SU-DHL-6 (cell line): Measurements from ENCODE around the gene GDA.

ENCODE experiments used
- EZH2phosphoT487 ChIP-seq: fragments of 200-600 bp; sonication (generic), shearing (Covaris generic); conservative IDR thresholded peaks from 2 replicates; pipeline ENCODE4 v1.6.1; 2018; ENCODE audit warnings: mild to moderate bottlenecking, antibody characterized with exemption, low read length, moderate library complexity, mixed read lengths
- TF ChIP-seq, protein P1 (sequence below): fragments of 200-600 bp; sonication (generic); IDR thresholded peaks from one replicate; pipeline ENCODE4 v1.5.1; 2017; ENCODE audit warnings: antibody characterized with exemption, mild to moderate bottlenecking, low read length, moderate library complexity; ENCODE audit not compliant: insufficient read depth, poor library complexity, severe bottlenecking

DNA sequence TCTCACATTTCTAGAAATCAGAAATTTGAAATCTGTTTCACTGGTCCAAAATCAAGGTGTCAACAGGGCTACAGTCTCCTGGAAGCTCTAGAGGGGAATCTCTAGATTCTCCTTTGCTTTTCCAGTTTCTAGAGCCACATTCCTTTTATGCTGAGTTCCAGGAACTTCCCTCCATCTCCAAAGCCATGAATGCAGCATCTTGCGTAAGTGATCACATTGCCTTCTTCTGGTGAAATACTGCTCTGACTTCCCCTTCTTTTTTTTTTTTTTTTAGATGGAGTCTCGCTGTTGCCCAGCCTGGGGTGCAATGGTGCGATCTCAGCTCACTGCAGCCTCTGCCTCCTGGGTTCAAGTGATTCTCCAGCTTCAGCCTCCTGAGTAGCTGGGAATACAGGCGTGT is 23.8 kb downstream of the GDA start:
- TF ChIP-seq, protein P1, sequence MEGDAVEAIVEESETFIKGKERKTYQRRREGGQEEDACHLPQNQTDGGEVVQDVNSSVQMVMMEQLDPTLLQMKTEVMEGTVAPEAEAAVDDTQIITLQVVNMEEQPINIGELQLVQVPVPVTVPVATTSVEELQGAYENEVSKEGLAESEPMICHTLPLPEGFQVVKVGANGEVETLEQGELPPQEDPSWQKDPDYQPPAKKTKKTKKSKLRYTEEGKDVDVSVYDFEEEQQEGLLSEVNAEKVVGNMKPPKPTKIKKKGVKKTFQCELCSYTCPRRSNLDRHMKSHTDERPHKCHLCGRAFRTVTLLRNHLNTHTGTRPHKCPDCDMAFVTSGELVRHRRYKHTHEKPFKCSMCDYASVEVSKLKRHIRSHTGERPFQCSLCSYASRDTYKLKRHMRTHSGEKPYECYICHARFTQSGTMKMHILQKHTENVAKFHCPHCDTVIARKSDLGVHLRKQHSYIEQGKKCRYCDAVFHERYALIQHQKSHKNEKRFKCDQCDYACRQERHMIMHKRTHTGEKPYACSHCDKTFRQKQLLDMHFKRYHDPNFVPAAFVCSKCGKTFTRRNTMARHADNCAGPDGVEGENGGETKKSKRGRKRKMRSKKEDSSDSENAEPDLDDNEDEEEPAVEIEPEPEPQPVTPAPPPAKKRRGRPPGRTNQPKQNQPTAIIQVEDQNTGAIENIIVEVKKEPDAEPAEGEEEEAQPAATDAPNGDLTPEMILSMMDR = no peak
- no peak for TF ChIP-seq EZH2phosphoT487
